Trophoblast cell (in vitro differentiated cells and primary cell): ENCODE measurements around the gene PAQR9.

ENCODE experiments used
- DNase-seq, 2 donors: peaks; one replicate each; pipeline ENCODE4 v3.0.0-alpha.2; 2016
- H2AFZ ChIP-seq: 2 replicates; pipeline ENCODE4 v1.6.1; 2013; ENCODE audit warnings: low read length, moderate library complexity, mild to moderate bottlenecking; ENCODE audit not compliant: insufficient read depth, poor library complexity
- H2AK5ac ChIP-seq: 2 replicates; pipeline ENCODE4 v1.6.1; 2013; ENCODE audit warnings: mild to moderate bottlenecking, low read length
- H2BK120ac ChIP-seq: 2 replicates; pipeline ENCODE4 v1.6.1; 2013; ENCODE audit warnings: low read length, mild to moderate bottlenecking, moderate library complexity; ENCODE audit not compliant: insufficient read depth, poor library complexity
- H2BK12ac ChIP-seq: 2 replicates; pipeline ENCODE4 v1.6.1; 2013; ENCODE audit warnings: mild to moderate bottlenecking, low read length, moderate library complexity
- H2BK5ac ChIP-seq: 2 replicates; pipeline ENCODE4 v1.6.1; 2013; ENCODE audit warnings: low read length, low read depth, moderate library complexity, mild to moderate bottlenecking; ENCODE audit not compliant: poor library complexity
- H3K14ac ChIP-seq: 2 replicates; pipeline ENCODE4 v1.6.1; 2013; ENCODE audit warnings: mild to moderate bottlenecking, low read length
- H3K18ac ChIP-seq: 2 replicates; pipeline ENCODE4 v1.6.1; 2013; ENCODE audit warnings: mild to moderate bottlenecking, low read length
- H3K23ac ChIP-seq: 2 replicates; pipeline ENCODE4 v1.6.1; 2013; ENCODE audit warnings: low read length
- H3K27ac ChIP-seq: 2 replicates; pipeline ENCODE4 v1.5.1; 2013; ENCODE audit warnings: low read depth, mild to moderate bottlenecking, inconsistent platforms, low read length, moderate library complexity
- H3K27me3 ChIP-seq: 2 replicates; pipeline ENCODE4 v1.6.1; 2013; ENCODE audit warnings: inconsistent platforms, mild to moderate bottlenecking, low read length, moderate library complexity; ENCODE audit not compliant: insufficient read depth
- H3K36me3 ChIP-seq, 2 experiments: 1 replicate in 1 of 2; 2 replicates in 1 of 2; pipeline ENCODE4 v1.6.1; 2013; ENCODE audit warnings: low read length in 2 of 2, mild to moderate bottlenecking in 2 of 2, moderate library complexity in 1 of 2; ENCODE audit not compliant: insufficient read depth in 2 of 2, control insufficient read depth in 1 of 2
- H3K4ac ChIP-seq: 2 replicates; pipeline ENCODE4 v1.6.1; 2013; ENCODE audit warnings: low read depth, mild to moderate bottlenecking, low read length, moderate library complexity
- H3K4me1 ChIP-seq, 2 experiments: 1 replicate in 1 of 2; 2 replicates in 1 of 2; pipeline ENCODE4 v1.6.1; 2013; ENCODE audit warnings: low read length in 2 of 2, mild to moderate bottlenecking in 2 of 2, moderate library complexity in 1 of 2; ENCODE audit not compliant: insufficient read depth in 2 of 2, control insufficient read depth in 1 of 2
- H3K4me2 ChIP-seq: 2 replicates; pipeline ENCODE4 v1.6.1; 2013; ENCODE audit warnings: inconsistent platforms, mild to moderate bottlenecking, low read length, moderate library complexity
- H3K4me3 ChIP-seq: 2 replicates; pipeline ENCODE4 v1.5.1; 2013; ENCODE audit warnings: mild to moderate bottlenecking, low read depth, low read length, inconsistent platforms
- H3K79me1 ChIP-seq: one replicate; pipeline ENCODE4 v1.6.1; 2013; ENCODE audit warnings: low read length
- H3K79me2 ChIP-seq: 2 replicates; pipeline ENCODE4 v1.6.1; 2013; ENCODE audit warnings: low read length, mild to moderate bottlenecking; ENCODE audit not compliant: control insufficient read depth, insufficient read depth, poor library complexity
- H3K9ac ChIP-seq: 2 replicates; pipeline ENCODE4 v1.6.1; 2013; ENCODE audit warnings: mild to moderate bottlenecking, low read length
- H3K9me3 ChIP-seq: 2 replicates; pipeline ENCODE4 v1.6.1; 2013; ENCODE audit warnings: low read depth, mild to moderate bottlenecking, control low read depth, inconsistent platforms, low read length; ENCODE audit not compliant: insufficient read depth
- H4K12ac ChIP-seq: 2 replicates; pipeline ENCODE4 v1.6.1; 2013; ENCODE audit warnings: low read depth, mild to moderate bottlenecking, low read length, moderate library complexity
- H4K8ac ChIP-seq: 2 replicates; pipeline ENCODE4 v1.6.1; 2013; ENCODE audit warnings: low read depth, mild to moderate bottlenecking, low read length, moderate library complexity
- H4K91ac ChIP-seq: one replicate; pipeline ENCODE4 v1.6.1; 2013; ENCODE audit warnings: low read depth, mild to moderate bottlenecking, low read length, moderate library complexity
- WGBS: extraction: QIAGEN DNeasy Blood & Tissue Kit; methylation state at CpG from one replicate; pipeline ENCODE4 v1.1.7; 2013; ENCODE audit warnings: missing lambda C conversion rate; ENCODE audit not compliant: insufficient read length, insufficient coverage; ENCODE audit errors: extremely low coverage; 5-methylcytosine and 5-hydroxymethylcytosine counted together

The PAQR9 gene

DNA sequence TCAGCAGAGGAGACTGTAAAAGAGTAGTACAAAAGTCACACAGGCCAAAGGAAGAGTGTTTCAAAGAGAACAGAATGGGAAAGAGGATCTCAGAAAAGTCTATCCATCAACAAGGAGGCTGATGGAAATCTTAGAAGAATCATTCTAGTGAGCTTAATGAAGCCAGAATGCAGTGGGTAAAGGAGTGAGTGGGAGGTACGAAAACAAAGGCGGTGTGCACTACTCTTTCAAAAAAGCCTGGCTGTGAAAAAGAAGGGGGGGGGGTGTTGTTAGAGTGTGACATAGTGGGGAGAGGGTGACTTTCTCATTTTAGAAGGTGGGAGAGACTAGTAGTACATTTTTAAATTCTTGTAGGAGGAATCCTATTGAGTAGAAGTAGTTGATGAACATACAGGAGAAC, 11.7 kb downstream of the PAQR9 start:
- H3K18ac ChIP-seq = no peak overlapping the region
- H2BK5ac ChIP-seq = no peak overlapping the region
- no CpG with 5 or more reads among the region's 2 CpGs for WGBS
- H3K4me1 ChIP-seq = peaks cover 2 to 9% of the 10 kb centered on the region in 2 experiments
- H3K27me3 ChIP-seq = no peaks in the 10 kb centered on the region
- peaks cover 2% of the 10 kb centered on the region for H3K79me1 ChIP-seq
- no peak overlapping the region for H2BK12ac ChIP-seq
- no peak overlapping the region for H3K4me3 ChIP-seq
- no peak overlapping the region for H4K91ac ChIP-seq
- no peak overlapping the region for H4K12ac ChIP-seq
- no peak overlapping the region for H4K8ac ChIP-seq
- no peak overlapping the region for H3K9ac ChIP-seq
- H3K23ac ChIP-seq = no peak overlapping the region
- H3K36me3 ChIP-seq = no peaks in the 10 kb centered on the region
- H3K9me3 ChIP-seq = peaks cover 3% of the 10 kb centered on the region
- no peak overlapping the region for H3K4ac ChIP-seq
- no peak for DNase-seq
- H2AK5ac ChIP-seq = no peak overlapping the region
- no peak overlapping the region for H3K14ac ChIP-seq
- no peaks in the 10 kb centered on the region for H3K79me2 ChIP-seq
- H2BK120ac ChIP-seq = no peak overlapping the region
- no peak overlapping the region for H2AFZ ChIP-seq
- H3K27ac ChIP-seq = no peak overlapping the region
- H3K4me2 ChIP-seq = no peak overlapping the region

DNA sequence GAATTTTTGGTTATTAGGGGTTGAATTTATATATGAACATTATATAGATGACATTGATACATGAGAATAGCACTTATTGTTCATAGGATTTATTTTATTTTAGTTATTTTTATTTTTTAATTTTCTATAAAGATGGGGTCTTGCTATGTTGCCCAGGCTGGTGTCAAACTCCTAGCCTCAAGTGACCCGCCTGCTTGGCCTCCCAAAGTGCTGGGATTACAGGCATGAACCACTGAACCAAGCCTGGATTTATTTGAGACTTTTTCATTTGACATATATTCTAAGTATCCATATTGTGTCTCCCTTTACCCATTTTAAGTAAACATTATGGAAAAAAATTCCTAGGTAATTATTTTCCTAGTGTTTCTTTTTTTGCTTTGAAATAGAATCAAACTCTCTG, 12.5 kb downstream of the PAQR9 start:
- H3K9ac ChIP-seq = no peak overlapping the region
- H3K79me1 ChIP-seq = peaks cover 2% of the 10 kb centered on the region
- H3K4me1 ChIP-seq = peaks cover 2 to 9% of the 10 kb centered on the region in 2 experiments
- H3K27me3 ChIP-seq = no peaks in the 10 kb centered on the region
- no peak overlapping the region for H2AFZ ChIP-seq
- no peak overlapping the region for H3K18ac ChIP-seq
- no peak overlapping the region for H2BK12ac ChIP-seq
- no peak overlapping the region for H3K4ac ChIP-seq
- no peak overlapping the region for H2BK120ac ChIP-seq
- H2BK5ac ChIP-seq = no peak overlapping the region
- no peak overlapping the region for H2AK5ac ChIP-seq
- no peak overlapping the region for H3K23ac ChIP-seq
- peaks cover 3% of the 10 kb centered on the region for H3K9me3 ChIP-seq
- H3K4me3 ChIP-seq = no peak overlapping the region
- H3K36me3 ChIP-seq = no peaks in the 10 kb centered on the region
- no peak overlapping the region for H3K4me2 ChIP-seq
- no CpG with 5 or more reads among the region's 1 CpG for WGBS
- H4K8ac ChIP-seq = no peak overlapping the region
- no peak overlapping the region for H4K91ac ChIP-seq
- H4K12ac ChIP-seq = no peak overlapping the region
- no peak overlapping the region for H3K14ac ChIP-seq
- DNase-seq = no peak
- no peak overlapping the region for H3K27ac ChIP-seq
- H3K79me2 ChIP-seq = no peaks in the 10 kb centered on the region

DNA sequence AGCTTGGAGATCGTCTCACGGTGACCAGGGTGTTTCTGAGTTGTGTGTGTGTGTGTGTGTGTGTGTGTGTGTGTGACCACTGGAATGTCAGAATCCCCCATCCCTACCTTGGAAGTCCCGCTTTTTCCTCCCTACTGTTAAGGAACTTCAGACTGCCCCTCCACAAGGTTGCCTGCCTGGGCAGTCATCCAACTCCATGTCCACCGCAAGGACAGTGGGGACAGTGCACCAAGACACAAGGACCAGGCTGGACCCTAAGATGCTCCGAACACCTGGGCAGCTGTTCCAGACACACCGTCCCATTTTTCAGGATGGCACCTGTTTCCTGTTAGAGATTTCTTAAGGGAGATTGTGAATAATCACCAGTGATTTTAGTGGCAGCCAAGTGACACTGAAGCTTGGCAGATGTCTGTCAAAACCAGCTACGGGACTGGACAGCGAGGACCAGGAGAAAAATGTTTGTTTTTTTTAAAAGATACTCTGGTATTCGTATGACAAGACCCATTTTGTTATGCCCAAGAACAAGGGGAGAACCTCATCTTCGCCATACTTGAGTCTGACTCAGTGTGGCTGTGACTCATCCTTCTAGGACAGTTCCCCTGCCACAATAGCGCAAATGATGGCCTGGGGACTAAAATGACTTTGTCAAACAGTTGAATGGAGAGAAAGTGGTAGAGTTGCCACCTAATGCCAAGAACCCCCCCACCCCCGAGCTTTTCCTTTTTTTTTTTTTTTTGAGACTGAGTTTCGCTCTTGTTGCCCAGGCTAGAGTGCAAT, 15.5 kb downstream of the PAQR9 start:
- Histone ChIP-seq H2BK5ac (no peak overlapping the region), H4K12ac (no peak overlapping the region), H3K14ac (no peak overlapping the region), H4K91ac (no peak overlapping the region), H2BK12ac (no peak overlapping the region), H2AK5ac (no peak overlapping the region), H3K79me1 (peaks cover 2% of the 10 kb centered on the region), H3K27ac (no peak overlapping the region), H2BK120ac (peak overlapping the region; percentile 21), H3K79me2 (no peaks in the 10 kb centered on the region), H3K23ac (no peak overlapping the region), H3K4me3 (no peak overlapping the region), H3K4me2 (no peak overlapping the region), H3K18ac (no peak overlapping the region), H3K27me3 (no peaks in the 10 kb centered on the region), H3K9me3 (peaks cover 3% of the 10 kb centered on the region), H3K36me3 (no peaks in the 10 kb centered on the region), H3K4me1 (peaks cover 2 to 9% of the 10 kb centered on the region in 2 experiments), H2AFZ (no peak overlapping the region), H3K9ac (no peak overlapping the region), H3K4ac (no peak overlapping the region), H4K8ac (no peak overlapping the region)
- peak; percentile 27 to 59 for DNase-seq
- WGBS = no CpG with 5 or more reads among the region's 13 CpGs

DNA sequence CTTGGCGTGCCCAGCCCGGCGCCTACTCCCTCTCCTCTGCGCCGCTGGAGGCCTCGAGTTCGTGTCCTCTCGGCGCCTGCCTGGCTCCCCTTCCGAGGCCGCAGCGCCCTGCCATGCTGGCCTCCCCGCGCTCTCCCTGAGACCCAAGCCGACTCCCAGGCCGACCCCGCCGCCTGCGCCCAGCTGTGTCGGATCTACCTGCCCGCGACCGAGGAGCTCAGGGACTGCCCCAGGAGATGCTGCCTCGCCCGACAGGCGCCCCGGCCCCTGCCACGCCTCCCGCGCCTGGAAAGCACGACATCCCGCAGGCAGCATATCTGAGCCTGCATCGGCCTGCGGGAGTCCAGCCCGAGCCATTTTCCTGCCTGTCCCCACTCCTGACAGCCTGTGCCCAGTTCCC, 16.1 kb downstream of the PAQR9 start:
- Histone ChIP-seq H3K23ac (no peak overlapping the region), H3K18ac (peak overlapping the region; percentile 16), H3K79me1 (peaks cover 2% of the 10 kb centered on the region), H3K36me3 (no peaks in the 10 kb centered on the region), H4K12ac (no peak overlapping the region), H3K27ac (no peak overlapping the region), H3K14ac (no peak overlapping the region), H4K91ac (peak overlapping the region; percentile 34), H2AK5ac (no peak overlapping the region), H3K9me3 (peaks cover 3% of the 10 kb centered on the region), H2BK120ac (no peak overlapping the region), H2BK5ac (no peak overlapping the region), H3K4me3 (no peak overlapping the region), H2AFZ (no peak overlapping the region), H3K9ac (no peak overlapping the region), H3K4ac (no peak overlapping the region), H3K4me1 (peaks cover 2 to 9% of the 10 kb centered on the region in 2 experiments), H3K4me2 (no peak overlapping the region), H3K79me2 (no peaks in the 10 kb centered on the region), H3K27me3 (no peaks in the 10 kb centered on the region), H4K8ac (no peak overlapping the region), H2BK12ac (no peak overlapping the region)
- peak; percentile 20 to 53 for DNase-seq
- no CpG with 5 or more reads among the region's 35 CpGs for WGBS
